ENCODE data around the gene GFY. TPM values are rescaled to one million over a fixed set of nuclear protein-coding genes. Genes with fewer than 3 reads are reported as not detected.
A peak's percentile ranks its signal among the peaks of the same experiment; 100 is the strongest.

GFY gene
- total and polyA plus RNA-seq, 5 donors, result not detected

- Histone ChIP-seq H3K4me3 (ENCODE audit: low read length) (no peak overlapping the region), H3K4me1 (ENCODE audit: control insufficient read depth, insufficient read depth, low read length) (no peaks in the 10 kb centered on the region), H3K27ac (ENCODE audit: low read length) (no peak overlapping the region), H3K9me3 (ENCODE audit: control insufficient read depth, low read length) (no peaks in the 10 kb centered on the region), H3K27me3 (ENCODE audit: control insufficient read depth, insufficient read depth) (no peaks in the 10 kb centered on the region)
- WGBS, result 64% methylated on average over 28 of the region's 28 CpGs
- DNase-seq (peak in 1 of 3 donors; percentile 21), ATAC-seq (no peak)
- intact Hi-C loops (cut with DNase I), result no loop called here
These were observed 5.6 kb downstream of the GFY start for GRCh38 chr19:49430678-49431329.

DNA sequence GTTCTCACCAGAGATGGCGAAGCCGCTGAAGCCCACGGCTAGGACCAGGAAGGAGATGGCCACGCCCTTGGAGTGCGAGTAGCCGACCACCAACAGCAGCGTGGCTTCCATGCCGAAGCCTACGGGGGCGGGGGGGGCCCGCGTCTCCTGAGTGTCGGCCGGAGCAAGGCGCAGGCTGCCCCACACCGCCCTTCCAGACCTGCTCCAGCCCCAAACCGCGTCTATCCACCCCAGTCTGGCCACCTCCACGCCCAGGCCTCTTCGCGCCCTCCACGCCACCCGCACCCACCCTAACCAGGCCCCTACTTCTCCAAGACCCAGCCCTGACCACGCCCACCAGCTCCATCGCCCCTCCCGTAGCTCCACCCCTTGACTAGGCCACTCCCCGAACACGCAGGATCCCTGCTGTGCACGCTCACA is 6.2 kb downstream of the GFY start:
- H3K27me3 ChIP-seq (ENCODE audit: control insufficient read depth, insufficient read depth), result no peaks in the 10 kb centered on the region

DNA sequence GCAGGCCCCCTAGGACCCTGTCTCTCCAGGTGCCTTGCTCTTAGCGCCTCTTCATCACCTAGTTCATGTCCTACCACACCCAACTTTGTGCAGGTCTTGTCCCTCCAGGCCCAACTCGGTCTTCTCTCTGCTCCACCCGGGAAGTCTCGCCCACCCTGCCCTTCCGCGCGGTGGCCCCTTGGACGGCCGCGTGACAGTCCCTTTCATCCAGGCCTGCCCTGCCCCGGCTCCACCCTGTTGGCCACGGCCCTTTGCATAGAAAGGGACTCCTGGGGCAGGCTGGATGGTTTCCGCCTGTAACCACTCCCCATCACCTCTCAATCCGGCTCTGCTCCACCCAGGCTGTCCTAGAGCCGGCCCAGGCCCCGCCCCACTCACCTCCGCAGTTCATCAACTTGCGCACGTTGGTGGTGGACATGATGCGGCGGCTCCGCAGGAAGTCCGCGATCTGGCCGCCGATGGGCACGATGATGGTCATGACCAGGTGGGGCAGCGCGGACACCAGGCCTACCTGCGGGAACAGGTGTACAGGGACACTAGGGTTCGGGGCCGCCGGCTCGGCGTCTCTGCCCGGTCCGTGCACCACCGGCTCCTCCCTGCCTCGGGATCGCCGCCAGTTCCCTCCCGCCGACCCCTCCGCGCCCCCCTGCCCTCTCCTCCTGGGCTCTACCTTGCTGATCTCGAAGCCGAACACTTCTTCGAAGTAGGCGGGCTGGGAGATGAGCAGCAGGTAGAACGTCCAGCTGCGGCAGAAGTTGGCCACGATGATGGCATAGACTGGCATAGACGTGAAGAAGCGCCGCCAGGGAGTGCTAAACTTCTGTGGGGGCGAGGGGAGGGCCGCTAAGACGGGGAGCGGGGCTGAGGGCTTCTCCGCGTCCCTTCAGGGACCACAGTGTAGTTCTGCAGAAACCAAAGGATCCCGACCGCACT is 7.2 kb downstream of the GFY start:
- 14% methylated on average over 63 of the region's 63 CpGs for WGBS
- intact Hi-C loops (cut with DNase I), result no loop called here
- no peak for ATAC-seq

More for the DNA sequence above, 6.2 kb downstream of the GFY start:
- Histone ChIP-seq H3K27ac (ENCODE audit: low read length) (no peak overlapping the region), H3K4me3 (ENCODE audit: low read length) (no peak overlapping the region), H3K4me1 (ENCODE audit: control insufficient read depth, insufficient read depth, low read length) (no peaks in the 10 kb centered on the region), H3K9me3 (ENCODE audit: control insufficient read depth, low read length) (no peaks in the 10 kb centered on the region)
- ATAC-seq (no peak), DNase-seq (peak in 1 of 3 donors; percentile 52)
- intact Hi-C loops (cut with DNase I), result no loop called here
- 51% methylated on average over 29 of the region's 29 CpGs for WGBS

GRCh38 chr19:49433240-49433901 is 8.2 kb downstream of the GFY start:
- H3K27ac ChIP-seq (ENCODE audit: low read length), result no peak overlapping the region
- 26% methylated on average over 31 of the region's 31 CpGs for WGBS
- peak in 1 of 3 donors; percentile 15 for DNase-seq
- no peaks in the 10 kb centered on the region for H3K9me3 ChIP-seq (ENCODE audit: control insufficient read depth, low read length)
- ATAC-seq, result no peak
- no peak overlapping the region for H3K4me3 ChIP-seq (ENCODE audit: low read length)
- no peaks in the 10 kb centered on the region for H3K27me3 ChIP-seq (ENCODE audit: control insufficient read depth, insufficient read depth)
- H3K4me1 ChIP-seq (ENCODE audit: control insufficient read depth, insufficient read depth, low read length), result no peaks in the 10 kb centered on the region
- intact Hi-C loops (cut with DNase I), result no loop called here

More for the DNA sequence above, 7.2 kb downstream of the GFY start:
- Histone ChIP-seq H3K9me3 (ENCODE audit: control insufficient read depth, low read length) (no peaks in the 10 kb centered on the region), H3K27me3 (ENCODE audit: control insufficient read depth, insufficient read depth) (no peaks in the 10 kb centered on the region), H3K27ac (ENCODE audit: low read length) (no peak overlapping the region), H3K4me1 (ENCODE audit: control insufficient read depth, insufficient read depth, low read length) (no peaks in the 10 kb centered on the region), H3K4me3 (ENCODE audit: low read length) (no peak overlapping the region)
- peak in 1 of 3 donors; percentile 36 for DNase-seq

DNA sequence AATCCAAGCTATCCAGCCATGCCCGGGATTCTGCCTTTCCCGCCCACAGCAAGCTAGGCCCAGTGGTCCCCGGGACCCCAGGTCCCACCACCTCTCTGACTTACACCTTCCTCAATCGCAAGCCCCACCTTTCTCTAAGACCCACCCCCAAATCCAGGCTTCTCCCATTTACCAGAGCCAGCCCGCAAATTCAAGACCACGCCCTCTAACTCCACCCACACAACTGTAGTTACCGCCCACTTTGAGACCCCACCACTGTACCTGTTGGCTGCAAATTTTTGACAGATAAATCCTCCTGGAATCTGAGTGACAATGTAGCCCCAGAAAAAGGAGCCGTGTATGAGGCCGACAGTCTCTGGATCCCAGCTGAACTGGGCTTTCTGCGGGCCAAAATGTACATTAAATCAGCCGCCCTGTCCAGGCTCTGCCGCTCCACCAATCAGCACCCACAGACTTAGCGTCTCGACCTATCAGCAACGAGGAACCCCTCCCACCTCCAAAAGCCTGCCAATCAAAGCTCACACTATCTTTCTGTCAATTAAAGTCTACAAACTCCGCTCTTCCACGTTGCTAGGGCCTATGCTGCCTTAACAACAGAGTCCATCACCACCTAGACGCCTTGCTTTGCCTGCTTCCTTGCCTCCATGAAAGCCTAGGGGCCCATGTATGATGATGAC is 9.9 kb downstream of the GFY start:
- Histone ChIP-seq H3K9me3 (ENCODE audit: control insufficient read depth, low read length) (no peaks in the 10 kb centered on the region), H3K27ac (ENCODE audit: low read length) (no peak overlapping the region), H3K27me3 (ENCODE audit: control insufficient read depth, insufficient read depth) (no peaks in the 10 kb centered on the region), H3K4me1 (ENCODE audit: control insufficient read depth, insufficient read depth, low read length) (no peaks in the 10 kb centered on the region), H3K4me3 (ENCODE audit: low read length) (no peak overlapping the region)
- ATAC-seq (no peak), DNase-seq (no peak)
- WGBS, result 88% methylated on average over 18 of the region's 18 CpGs
- intact Hi-C loops (cut with DNase I), result loop anchor here in 1 of 4 donors (5.0 kb wide), 1 partner anchor 38 kb away; no protein-coding TSS in a partner anchor

GRCh38 chr19:49435670-49436069 is 10.5 kb downstream of the GFY start:
- Histone ChIP-seq H3K4me1 (ENCODE audit: control insufficient read depth, insufficient read depth, low read length) (no peaks in the 10 kb centered on the region), H3K27ac (ENCODE audit: low read length) (no peak overlapping the region), H3K27me3 (ENCODE audit: control insufficient read depth, insufficient read depth) (no peaks in the 10 kb centered on the region), H3K9me3 (ENCODE audit: control insufficient read depth, low read length) (no peaks in the 10 kb centered on the region), H3K4me3 (ENCODE audit: low read length) (no peak overlapping the region)
- no peak for ATAC-seq
- 85% methylated on average over 10 of the region's 10 CpGs for WGBS
- no peak for DNase-seq
- intact Hi-C loops (cut with DNase I), result loop anchor here in 1 of 4 donors (5.0 kb wide), 1 partner anchor 38 kb away; no protein-coding TSS in a partner anchor

DNA sequence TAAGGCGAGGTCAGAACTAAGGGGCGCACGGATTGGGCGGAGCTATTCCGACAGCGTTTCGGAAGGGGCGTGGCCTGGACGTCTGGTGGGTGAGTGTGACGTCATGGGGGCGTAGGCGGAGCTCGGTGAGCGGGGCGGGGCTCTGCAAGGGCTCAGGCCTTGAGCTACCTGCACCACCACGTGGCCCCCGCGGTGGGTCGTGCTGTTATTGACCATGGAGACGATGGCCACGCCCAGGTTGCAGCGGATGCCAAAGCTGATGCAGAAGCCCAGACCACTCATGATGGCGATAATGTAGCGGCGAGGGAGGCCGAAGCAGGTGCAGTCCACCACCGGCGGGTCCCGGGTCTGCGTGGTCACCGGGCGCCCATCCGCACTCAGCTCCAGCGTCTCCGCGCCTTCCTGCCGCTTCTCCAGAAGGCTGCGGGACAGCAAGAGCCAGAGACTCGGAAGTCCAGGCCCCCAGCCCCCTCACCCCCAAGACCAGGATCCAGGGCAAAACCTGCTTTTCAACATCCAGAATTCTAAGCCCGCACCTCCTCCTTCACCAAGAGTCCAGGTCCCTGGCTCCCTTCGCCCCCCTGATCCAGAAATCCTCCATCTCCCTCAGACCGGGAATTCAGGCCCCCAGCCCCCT is 11.3 kb downstream of the GFY start:
- 17% methylated on average over 42 of the region's 42 CpGs for WGBS
- H3K27ac ChIP-seq (ENCODE audit: low read length), result no peak overlapping the region
- H3K4me3 ChIP-seq (ENCODE audit: low read length), result no peak overlapping the region
- DNase-seq (peak in 1 of 3 donors; percentile 67), ATAC-seq (no peak)
- no peaks in the 10 kb centered on the region for H3K4me1 ChIP-seq (ENCODE audit: control insufficient read depth, insufficient read depth, low read length)
- H3K9me3 ChIP-seq (ENCODE audit: control insufficient read depth, low read length), result no peaks in the 10 kb centered on the region
- no peaks in the 10 kb centered on the region for H3K27me3 ChIP-seq (ENCODE audit: control insufficient read depth, insufficient read depth)
- intact Hi-C loops (cut with DNase I), result loop anchor here in 1 of 4 donors (5.0 kb wide), 1 partner anchor 39 kb away; no protein-coding TSS in a partner anchor

DNA sequence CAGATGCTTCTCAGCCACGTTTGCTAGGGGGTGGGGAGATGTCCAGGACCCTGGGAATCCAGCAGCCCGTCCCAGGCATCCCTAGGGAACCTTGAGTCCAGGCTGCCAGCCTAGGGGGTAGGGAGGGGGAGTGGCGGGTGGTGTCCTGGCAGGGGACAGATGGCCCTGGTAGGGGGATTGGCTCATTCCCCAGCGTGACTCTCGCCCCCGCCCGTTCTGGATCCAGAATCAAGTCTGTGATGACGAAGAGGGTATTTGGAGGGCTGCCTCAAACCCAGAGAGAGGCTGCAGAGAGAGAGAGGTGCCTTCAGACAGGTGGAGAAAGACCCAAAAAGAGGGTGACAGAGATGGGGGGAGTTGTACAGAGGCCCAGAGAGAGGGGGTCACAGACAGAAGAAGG is 12.0 kb downstream of the GFY start:
- no peaks in the 10 kb centered on the region for H3K27me3 ChIP-seq (ENCODE audit: control insufficient read depth, insufficient read depth)
- H3K4me3 ChIP-seq (ENCODE audit: low read length), result no peak overlapping the region
- ATAC-seq (no peak), DNase-seq (peak in 2 of 3 donors; percentile 40 to 62)
- 14% methylated on average over 8 of the region's 8 CpGs for WGBS
- no peaks in the 10 kb centered on the region for H3K9me3 ChIP-seq (ENCODE audit: control insufficient read depth, low read length)
- intact Hi-C loops (cut with DNase I), result loop anchor here in 1 of 4 donors (5.0 kb wide), 1 partner anchor 40 kb away; no protein-coding TSS in a partner anchor
- H3K4me1 ChIP-seq (ENCODE audit: control insufficient read depth, insufficient read depth, low read length), result no peaks in the 10 kb centered on the region
- H3K27ac ChIP-seq (ENCODE audit: low read length), result no peak overlapping the region

GRCh38 chr19:49438261-49438660 is 13.1 kb downstream of the GFY start:
- 20% methylated on average over 6 of the region's 6 CpGs for WGBS
- Histone ChIP-seq H3K27ac (ENCODE audit: low read length) (no peak overlapping the region), H3K4me1 (ENCODE audit: control insufficient read depth, insufficient read depth, low read length) (no peaks in the 10 kb centered on the region), H3K4me3 (ENCODE audit: low read length) (no peak overlapping the region), H3K9me3 (ENCODE audit: control insufficient read depth, low read length) (no peaks in the 10 kb centered on the region), H3K27me3 (ENCODE audit: control insufficient read depth, insufficient read depth) (no peaks in the 10 kb centered on the region)
- DNase-seq (peak in 1 of 3 donors; percentile 36), ATAC-seq (no peak)
- intact Hi-C loops (cut with DNase I), result loop anchor here in 1 of 4 donors (5.0 kb wide), 1 partner anchor 41 kb away; no protein-coding TSS in a partner anchor

DNA sequence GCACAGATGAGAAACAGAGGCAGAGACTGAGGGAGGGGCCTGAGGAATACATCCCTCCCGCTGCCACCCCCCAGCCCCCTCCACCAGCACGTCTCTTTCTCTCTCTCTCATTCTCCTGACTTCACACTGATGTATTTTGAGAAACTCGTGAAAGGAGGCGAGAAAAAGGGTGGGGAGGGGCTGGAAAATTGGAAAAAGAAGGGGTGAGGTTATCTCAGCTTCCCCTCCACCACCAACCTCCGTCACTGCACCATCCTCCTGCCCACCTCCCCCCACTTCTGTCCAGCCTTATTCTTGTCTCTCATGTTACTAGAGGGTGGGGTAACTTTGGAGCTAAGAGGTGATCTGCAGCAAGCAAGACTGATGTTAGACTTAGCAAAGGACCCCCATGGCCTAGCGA is 14.6 kb downstream of the GFY start:
- intact Hi-C loops (cut with DNase I), result loop anchor here (5.0 to 10.0 kb wide), 4 partner anchors 43 to 175 kb away; partner anchors contain the start of genes DKKL1 (in 1 of the 4) and TEAD2 (in 1 of the 4)
- H3K4me1 ChIP-seq (ENCODE audit: control insufficient read depth, insufficient read depth, low read length), result no peaks in the 10 kb centered on the region
- no peak overlapping the region for H3K27ac ChIP-seq (ENCODE audit: low read length)
- H3K9me3 ChIP-seq (ENCODE audit: control insufficient read depth, low read length), result no peaks in the 10 kb centered on the region
- 45% methylated on average over 6 of the region's 6 CpGs for WGBS
- no peaks in the 10 kb centered on the region for H3K27me3 ChIP-seq (ENCODE audit: control insufficient read depth, insufficient read depth)
- no peak overlapping the region for H3K4me3 ChIP-seq (ENCODE audit: low read length)
- ATAC-seq (no peak), DNase-seq (peak in 1 of 3 donors; percentile 4)

Measured in right cardiac atrium (tissue), 5 donors.